Glomerular endothelial cell (primary cell): Measurements from ENCODE around the gene SYVN1. TPM values are rescaled to one million over a fixed set of nuclear protein-coding genes. Genes with fewer than 3 reads are reported as not detected.

Source experiments
- DNase-seq: peaks from one replicate; pipeline ENCODE4 v3.0.0-alpha.2; 2011; ENCODE audit warnings: low read depth, low spot score; ENCODE audit errors: extremely low read depth
- total RNA-seq: library from RNA; depleted of rRNA; stranded (reverse); fragments of >200 nt; gene quantifications from 2 replicates; pipeline ENCODE4 v1.2.3, GENCODE V29; 2015

SYVN1 gene
- total RNA-seq, 1 donor from 2014 or later: 38.4 TPM

GRCh38 chr11:65095974-65096806, 38.1 kb downstream of the SYVN1 start, which contains the start of gene VPS51:
VPS51 (plus strand) TSS chr11:65096214; CDS start chr11:65096251, 37 bp downstream.
- peak; percentile 42 for DNase-seq

DNA sequence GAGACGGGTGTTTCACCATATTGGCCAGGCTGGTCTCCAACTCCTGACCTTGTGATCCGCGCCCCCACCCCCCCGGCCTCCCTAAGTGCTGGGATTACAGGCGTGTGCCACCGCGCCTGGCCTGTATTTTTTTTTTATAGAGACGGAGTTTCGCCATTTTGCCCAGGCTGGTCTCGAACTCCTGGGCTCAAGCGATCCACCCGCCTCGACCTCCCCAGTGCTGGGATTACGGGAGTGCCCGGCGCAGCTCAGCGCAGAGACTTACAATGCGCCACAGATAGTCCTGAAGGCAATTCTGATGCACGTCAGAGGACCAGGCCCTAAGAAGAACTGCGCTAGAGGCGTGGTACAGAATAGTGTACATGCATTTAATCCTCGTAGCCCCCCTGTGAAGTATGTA, 38.9 kb downstream of the SYVN1 start:
- no peak for DNase-seq

DNA sequence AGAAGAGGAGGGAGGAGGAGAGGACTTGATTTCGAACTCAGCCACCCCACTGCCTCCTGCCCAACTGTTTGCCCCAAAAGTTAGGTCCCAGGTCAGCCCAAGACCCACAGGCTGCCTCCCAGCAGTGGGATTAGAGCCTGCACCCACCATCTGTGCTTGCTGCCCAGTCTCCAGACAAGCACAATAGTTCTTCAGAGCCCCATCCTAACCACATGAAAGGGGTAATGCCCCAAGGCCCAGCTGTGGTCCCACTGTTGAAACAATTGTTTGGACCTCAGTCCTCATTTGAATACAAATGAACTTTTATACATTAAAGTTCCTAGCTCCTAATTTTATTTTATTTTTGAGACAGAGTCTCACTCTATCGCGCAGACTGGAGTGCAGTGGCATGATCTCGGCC, 43.7 kb downstream of the SYVN1 start:
- no peak for DNase-seq

GRCh38 chr11:65089621-65090020, 44.7 kb downstream of the SYVN1 start:
- no peak for DNase-seq

DNA sequence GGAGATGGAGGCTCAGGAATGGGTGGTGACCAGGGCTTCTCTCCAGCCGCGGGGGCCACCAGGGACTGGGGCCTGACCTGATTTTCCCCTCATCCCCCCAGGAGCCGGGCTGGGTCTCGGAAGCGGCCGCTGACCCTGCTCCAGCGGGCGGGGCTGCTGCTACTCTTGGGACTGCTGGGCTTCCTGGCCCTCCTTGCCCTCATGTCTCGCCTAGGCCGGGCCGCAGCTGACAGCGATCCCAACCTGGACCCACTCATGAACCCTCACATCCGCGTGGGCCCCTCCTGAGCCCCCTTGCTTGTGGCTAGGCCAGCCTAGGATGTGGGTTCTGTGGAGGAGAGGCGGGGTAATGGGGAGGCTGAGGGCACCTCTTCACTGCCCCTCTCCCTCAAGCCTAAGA, 46.5 kb downstream of the SYVN1 start:
- no peak for DNase-seq

DNA sequence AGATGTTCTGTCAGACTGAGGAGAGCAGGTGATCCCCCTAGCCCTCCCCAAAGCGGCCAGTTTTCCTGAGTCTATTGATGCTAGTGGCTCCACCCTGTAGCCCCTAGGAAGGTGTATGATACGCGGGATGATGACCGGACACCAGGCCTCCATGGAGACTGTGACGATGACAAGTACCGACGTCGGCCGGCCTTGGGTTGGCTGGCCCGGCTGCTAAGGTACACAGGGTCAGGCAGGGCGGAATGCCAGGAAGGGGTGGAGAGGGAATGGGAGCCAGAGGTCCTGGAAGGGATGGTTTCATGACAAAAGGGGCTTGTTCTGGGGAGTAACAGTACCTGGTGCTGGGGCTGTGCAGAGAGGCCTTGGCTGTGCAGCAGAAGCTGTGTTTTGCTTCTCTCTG, 47.1 kb downstream of the SYVN1 start:
- no peak for DNase-seq

- no peak for DNase-seq
Observed at GRCh38 chr11:65086809-65087208, 47.5 kb downstream of the SYVN1 start.

GRCh38 chr11:65085446-65085845, 48.9 kb downstream of the SYVN1 start:
- DNase-seq: no peak

- no peak for DNase-seq
Observed at GRCh38 chr11:65084598-65085375, 49.5 kb downstream of the SYVN1 start.

- peak; percentile 39 for DNase-seq
Observed at GRCh38 chr11:65083834-65084597, 50.3 kb downstream of the SYVN1 start, which contains the start of the genes CDCA5 and ZFPL1. CDCA5 (minus strand) TSS chr11:65084040; CDS start chr11:65083978, 62 bp downstream. ZFPL1 (plus strand) TSS chr11:65084222; CDS start chr11:65084699, 477 bp downstream.

DNA sequence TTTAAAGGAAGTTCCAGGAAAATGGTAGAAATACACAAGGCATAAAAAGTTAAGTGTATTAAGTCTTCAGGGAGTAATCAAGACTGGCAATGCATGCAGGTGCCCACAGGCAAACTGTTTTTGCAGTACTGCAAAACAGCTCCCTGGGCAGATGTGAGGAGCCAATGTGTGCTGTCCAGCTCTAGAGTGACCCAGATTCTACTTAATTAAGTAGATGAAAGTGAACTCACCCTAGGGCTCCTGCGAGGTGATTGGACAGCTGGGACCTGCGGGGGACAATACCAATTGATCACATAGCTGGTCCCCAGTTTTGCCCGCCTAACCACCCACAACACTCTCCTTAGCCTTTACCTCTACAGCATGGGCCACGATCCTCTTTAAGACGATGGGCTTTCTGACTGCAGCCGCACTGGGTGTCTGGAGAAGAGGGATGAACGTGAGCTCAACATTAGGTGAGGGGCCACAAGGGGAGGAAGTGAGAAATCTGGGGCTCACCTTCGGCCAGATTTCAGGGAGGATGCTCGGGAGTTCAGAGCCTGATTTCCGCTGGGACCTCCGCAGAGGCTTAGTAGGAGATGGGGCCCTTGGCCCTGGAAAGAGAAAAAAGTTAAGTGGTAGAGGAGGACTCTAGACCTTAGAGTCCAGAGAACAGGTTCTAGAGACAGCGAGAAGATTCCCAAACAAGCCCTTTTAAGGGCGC, 51.0 kb downstream of the SYVN1 start:
- no peak for DNase-seq

GRCh38 chr11:65078786-65079342, 55.5 kb downstream of the SYVN1 start:
- no peak for DNase-seq

DNA sequence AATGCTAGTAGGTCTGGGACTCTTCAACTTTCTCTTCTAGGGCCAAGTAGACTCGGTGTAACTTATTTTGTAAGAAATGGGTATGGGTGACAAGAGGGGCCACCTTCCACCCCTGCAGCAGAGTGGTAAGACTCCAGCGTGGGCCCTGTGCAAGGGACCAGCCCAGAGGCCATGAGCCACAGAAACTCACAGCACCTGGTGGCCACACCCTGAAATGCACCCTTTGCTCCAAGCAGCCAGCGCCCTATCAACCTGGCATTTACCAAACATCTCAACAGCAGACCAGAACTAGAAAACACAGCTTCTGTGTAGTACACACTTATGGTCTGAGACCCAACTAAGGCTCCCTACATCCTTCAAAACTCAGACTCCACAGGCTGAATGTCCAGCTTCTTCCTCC, 56.2 kb downstream of the SYVN1 start:
- no peak for DNase-seq

- DNase-seq: no peak
Observed at GRCh38 chr11:65077451-65077850, 56.9 kb downstream of the SYVN1 start.

Other genes starting within 250 kb of the SYVN1 start
- gene ATG2A, start 217.3 kb downstream of the SYVN1 start, total RNA-seq: 27.6 and 34.5 TPM in 2 replicates
- 27.2 and 47.9 TPM in 2 replicates for gene PPP2R5B, start 209.8 kb downstream of the SYVN1 start, total RNA-seq
- gene GPHA2, start 198.6 kb downstream of the SYVN1 start, total RNA-seq: not detected in 2 replicates
- 0.68 TPM in 1 of 2 replicates, not detected in the other for gene MAJIN, start 162.4 kb downstream of the SYVN1 start, total RNA-seq
- 1.3 and 2.7 TPM in 2 replicates for gene BATF2, start 137.5 kb downstream of the SYVN1 start, total RNA-seq
- gene ARL2, start 120.4 kb downstream of the SYVN1 start, total RNA-seq: 191 and 202 TPM in 2 replicates
- gene SNX15, start 107.1 kb downstream of the SYVN1 start, total RNA-seq: 12.4 and 12.6 TPM in 2 replicates
- 16.8 and 17.8 TPM in 2 replicates for gene SAC3D1, start 93.3 kb downstream of the SYVN1 start, total RNA-seq
- 2.8 and 5.5 TPM in 2 replicates for gene NAALADL1, start 76.0 kb downstream of the SYVN1 start, total RNA-seq
- 3.7 and 5.1 TPM in 2 replicates for gene CDCA5, start 50.5 kb downstream of the SYVN1 start, total RNA-seq
- 34.7 and 49.8 TPM in 2 replicates for gene ZFPL1, start 50.3 kb downstream of the SYVN1 start, total RNA-seq
- gene VPS51, start 38.3 kb downstream of the SYVN1 start, total RNA-seq: 318 and 356 TPM in 2 replicates
- gene TM7SF2, start 22.6 kb downstream of the SYVN1 start, total RNA-seq: 12.8 and 28.2 TPM in 2 replicates
- gene ZNHIT2, start 16.8 kb downstream of the SYVN1 start, total RNA-seq: 14.0 and 14.7 TPM in 2 replicates
- 461 and 516 TPM in 2 replicates for gene FAU, start 12.4 kb downstream of the SYVN1 start, total RNA-seq
- 49.7 and 57.4 TPM in 2 replicates for gene MRPL49, start 12.2 kb downstream of the SYVN1 start, total RNA-seq
- gene SPDYC, start 35.7 kb upstream of the SYVN1 start, total RNA-seq: not detected in 2 replicates
- gene CAPN1, start 47.4 kb upstream of the SYVN1 start, total RNA-seq: 235 and 239 TPM in 2 replicates
- gene POLA2, start 127.4 kb upstream of the SYVN1 start, total RNA-seq: 13.8 and 16.1 TPM in 2 replicates
- 48.0 and 56.5 TPM in 2 replicates for gene CDC42EP2, start 180.3 kb upstream of the SYVN1 start, total RNA-seq
- 40.9 and 52.2 TPM in 2 replicates for gene DPF2, start 199.3 kb upstream of the SYVN1 start, total RNA-seq
- gene TIGD3, start 220.2 kb upstream of the SYVN1 start, total RNA-seq: 0.41 TPM in 1 of 2 replicates, not detected in the other
- 2.0 and 3.5 TPM in 2 replicates for gene SLC25A45, start 248.1 kb upstream of the SYVN1 start, total RNA-seq